KMS-11 (cell line): Measurements from ENCODE around the gene TSPAN9.

Source experiments
- H2AFZ ChIP-seq: fragments of 200-600 bp; sonication (generic); 2 replicates; pipeline ENCODE4 v1.6.1; 2016; ENCODE audit warnings: antibody characterized with exemption, mixed run types, low read depth
- H3K27ac ChIP-seq: fragments of 200-600 bp; sonication (generic); 2 replicates; pipeline ENCODE4 v1.6.1; 2016; ENCODE audit warnings: mild to moderate bottlenecking, mixed run types
- H3K27me3 ChIP-seq: fragments of 200-600 bp; sonication (generic); 2 replicates; pipeline ENCODE4 v1.6.1; 2017; ENCODE audit warnings: mild to moderate bottlenecking, low read depth, mixed run types, moderate library complexity; ENCODE audit not compliant: insufficient read depth
- H3K36me3 ChIP-seq: fragments of 200-600 bp; sonication (generic); 2 replicates; pipeline ENCODE4 v1.6.1; 2017; ENCODE audit warnings: mild to moderate bottlenecking, mixed run types; ENCODE audit not compliant: insufficient read depth
- H3K4me1 ChIP-seq: fragments of 200-600 bp; sonication (generic); 2 replicates; pipeline ENCODE4 v1.6.1; 2016; ENCODE audit warnings: mild to moderate bottlenecking, low read depth, mixed run types; ENCODE audit not compliant: poor library complexity, severe bottlenecking
- H3K4me2 ChIP-seq: fragments of 200-600 bp; sonication (generic); 2 replicates; pipeline ENCODE4 v1.7.0; 2016; ENCODE audit warnings: mild to moderate bottlenecking, mixed run types
- H3K4me3 ChIP-seq: fragments of 200-600 bp; sonication (generic); IDR thresholded peaks from 2 replicates; pipeline ENCODE4 v1.6.1; 2017; ENCODE audit warnings: low read depth, low read length, mixed read lengths; ENCODE audit not compliant: insufficient read depth
- H3K79me2 ChIP-seq: fragments of 200-600 bp; sonication (generic); 2 replicates; pipeline ENCODE4 v1.6.1; 2016; ENCODE audit warnings: low read depth, mixed run types; ENCODE audit not compliant: insufficient read depth
- H3K9ac ChIP-seq: fragments of 200-600 bp; sonication (generic); 2 replicates; pipeline ENCODE4 v1.6.1; 2016; ENCODE audit warnings: mild to moderate bottlenecking, mixed run types
- H4K20me1 ChIP-seq: fragments of 200-600 bp; sonication (generic); 2 replicates; pipeline ENCODE4 v1.6.1; 2016; ENCODE audit warnings: mild to moderate bottlenecking, mixed run types; ENCODE audit not compliant: insufficient read depth
- CTCF ChIP-seq: fragments of 200-600 bp; sonication (generic); conservative IDR thresholded peaks from 2 replicates; pipeline ENCODE4 v1.6.1; 2017; ENCODE audit warnings: low read depth, mild to moderate bottlenecking, antibody characterized with exemption, low read length, moderate library complexity, mixed read lengths

Gene TSPAN9

GRCh38 chr12:3250034-3250433 lies 172.9 kb downstream of the TSPAN9 start:
- Histone ChIP-seq H3K79me2 (no peaks in the 10 kb centered on the region), H3K4me3 (no peak overlapping the region), H3K27ac (no peak overlapping the region), H3K9ac (no peak overlapping the region), H2AFZ (no peak overlapping the region), H3K4me2 (no peak overlapping the region), H3K27me3 (no peaks in the 10 kb centered on the region), H3K36me3 (no peaks in the 10 kb centered on the region), H3K4me1 (no peaks in the 10 kb centered on the region), H4K20me1 (no peaks in the 10 kb centered on the region)
- no peak for TF ChIP-seq CTCF

- H3K9ac ChIP-seq = no peak overlapping the region
- no peak for TF ChIP-seq CTCF
- no peaks in the 10 kb centered on the region for H3K27me3 ChIP-seq
- H3K4me2 ChIP-seq = no peak overlapping the region
- no peaks in the 10 kb centered on the region for H3K79me2 ChIP-seq
- no peaks in the 10 kb centered on the region for H4K20me1 ChIP-seq
- H3K27ac ChIP-seq = no peak overlapping the region
- no peaks in the 10 kb centered on the region for H3K4me1 ChIP-seq
- no peak overlapping the region for H3K4me3 ChIP-seq
- H2AFZ ChIP-seq = no peak overlapping the region
- no peaks in the 10 kb centered on the region for H3K36me3 ChIP-seq
Observed at GRCh38 chr12:3250576-3250975, 173.4 kb downstream of the TSPAN9 start.

GRCh38 chr12:3251067-3251466 lies 173.9 kb downstream of the TSPAN9 start:
- Histone ChIP-seq H2AFZ (no peak overlapping the region), H3K4me3 (no peak overlapping the region), H3K27ac (no peak overlapping the region), H3K79me2 (no peaks in the 10 kb centered on the region), H3K4me2 (no peak overlapping the region), H3K9ac (no peak overlapping the region), H3K36me3 (no peaks in the 10 kb centered on the region), H3K27me3 (no peaks in the 10 kb centered on the region), H3K4me1 (no peaks in the 10 kb centered on the region), H4K20me1 (no peaks in the 10 kb centered on the region)
- TF ChIP-seq CTCF = no peak

GRCh38 chr12:3251691-3252090 lies 174.5 kb downstream of the TSPAN9 start:
- H3K36me3 ChIP-seq = no peaks in the 10 kb centered on the region
- H3K4me3 ChIP-seq = no peak overlapping the region
- H2AFZ ChIP-seq = no peak overlapping the region
- no peak for TF ChIP-seq CTCF
- H3K4me1 ChIP-seq = no peaks in the 10 kb centered on the region
- H3K27ac ChIP-seq = no peak overlapping the region
- no peak overlapping the region for H3K4me2 ChIP-seq
- no peaks in the 10 kb centered on the region for H3K27me3 ChIP-seq
- no peak overlapping the region for H3K9ac ChIP-seq
- no peaks in the 10 kb centered on the region for H3K79me2 ChIP-seq
- no peaks in the 10 kb centered on the region for H4K20me1 ChIP-seq
